GM18861 (cell line): ENCODE results near the gene RBFOX2.

Source experiments
- ATAC-seq: cut with Tn5 transposase; IDR thresholded peaks from one replicate; pipeline ENCODE4 v1.9.1; 2021; ENCODE audit not compliant: unreplicated experiment

Gene RBFOX2

DNA sequence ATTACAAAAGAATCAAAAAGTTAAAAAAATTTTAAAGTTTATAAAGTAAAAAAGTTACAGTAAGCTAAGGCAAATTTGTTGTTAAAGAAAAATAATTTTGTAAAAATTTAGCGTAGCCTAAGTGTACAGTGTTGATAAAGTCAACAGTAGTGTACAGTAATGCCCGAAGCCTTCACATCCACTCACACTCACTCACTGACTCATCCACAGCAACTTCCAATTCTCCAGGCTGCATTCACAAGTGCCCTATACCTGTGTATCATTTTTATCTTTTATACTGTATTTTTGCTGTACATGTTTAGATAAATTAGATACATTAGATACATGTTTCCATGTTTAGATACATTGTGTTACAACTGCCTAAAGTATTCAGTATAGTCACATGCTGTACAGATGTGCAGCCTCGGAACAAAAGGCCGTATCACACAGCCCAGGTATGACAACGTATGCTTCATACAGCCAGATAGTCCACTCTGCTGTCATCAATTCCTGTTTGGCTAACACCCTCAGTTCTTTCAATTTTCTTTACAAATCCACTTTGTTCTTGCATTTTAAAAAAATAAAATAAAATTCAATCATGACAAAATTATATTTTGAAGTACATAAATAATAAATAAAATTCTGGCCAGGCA lies 80.7 kb downstream of the RBFOX2 start:
- no peak for ATAC-seq

- no peak for ATAC-seq
These were observed 84.2 kb downstream of the RBFOX2 start for GRCh38 chr22:35944458-35944857.

GRCh38 chr22:35940166-35940565 lies 88.5 kb downstream of the RBFOX2 start:
- ATAC-seq, result no peak

DNA sequence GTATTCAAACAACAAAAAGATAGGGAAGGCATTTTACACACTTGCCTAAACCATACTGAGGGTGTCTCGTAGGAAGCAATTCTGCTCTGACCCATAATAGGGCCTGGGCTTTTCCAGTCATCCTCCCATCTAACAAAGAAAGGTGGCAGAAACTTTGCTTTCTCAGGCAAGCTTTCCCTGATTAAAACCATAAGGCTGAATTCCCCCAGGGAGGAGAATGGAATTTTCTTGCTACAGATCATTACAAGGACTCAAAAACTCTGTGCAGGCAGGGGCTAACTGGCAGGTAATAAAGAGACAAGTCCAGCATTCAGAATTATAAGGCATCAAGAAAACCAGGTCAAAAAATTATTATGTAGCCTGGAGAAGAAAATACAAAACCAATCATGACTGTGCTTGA lies 90.4 kb downstream of the RBFOX2 start:
- no peak for ATAC-seq

DNA sequence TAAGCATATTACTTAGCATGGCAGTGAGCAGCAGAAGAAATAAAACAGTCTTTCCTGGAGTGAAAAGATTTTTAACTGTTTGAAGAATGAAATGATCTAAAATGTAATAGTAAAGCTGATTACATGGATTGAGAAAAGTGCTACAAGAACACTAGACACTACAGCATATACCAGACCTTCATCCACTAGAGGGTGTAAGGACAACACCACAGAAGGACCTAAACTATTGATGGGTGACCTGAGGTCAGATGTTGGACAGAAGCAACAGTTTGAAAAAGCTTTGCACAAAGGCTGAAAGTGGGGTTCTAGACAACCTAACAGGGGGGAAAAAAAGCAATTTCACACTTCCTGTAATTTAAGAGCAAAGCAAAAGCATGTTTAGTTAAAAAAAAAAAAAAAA lies 97.7 kb downstream of the RBFOX2 start:
- no peak for ATAC-seq

GRCh38 chr22:35928285-35928798 lies 100.3 kb downstream of the RBFOX2 start:
- ATAC-seq, result no peak

DNA sequence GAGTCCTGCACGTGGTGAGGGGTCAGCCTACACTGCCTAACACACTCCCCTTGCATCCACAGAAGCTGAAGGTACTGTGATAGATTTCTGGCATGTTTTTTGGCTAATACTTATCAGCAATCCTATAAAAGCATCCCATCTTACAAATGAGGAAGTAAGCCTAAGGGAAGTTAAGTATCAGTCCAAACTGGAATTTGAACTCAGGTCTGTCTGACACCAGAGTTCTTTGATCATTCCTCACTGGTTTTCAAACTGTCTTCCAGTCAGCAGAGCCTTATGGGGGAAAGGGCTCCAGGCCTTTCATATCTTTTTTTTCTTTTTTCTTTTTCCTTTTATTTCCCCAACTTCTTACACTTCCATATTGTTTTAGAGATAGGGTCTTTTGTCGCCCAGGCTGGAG lies 105.6 kb downstream of the RBFOX2 start:
- no peak for ATAC-seq

GRCh38 chr22:35921777-35922176 lies 106.8 kb downstream of the RBFOX2 start:
- ATAC-seq, result no peak

- no peak for ATAC-seq
These were observed 107.6 kb downstream of the RBFOX2 start for GRCh38 chr22:35921044-35921443.

- no peak for ATAC-seq
These were observed 109.6 kb downstream of the RBFOX2 start for GRCh38 chr22:35919002-35919542.

DNA sequence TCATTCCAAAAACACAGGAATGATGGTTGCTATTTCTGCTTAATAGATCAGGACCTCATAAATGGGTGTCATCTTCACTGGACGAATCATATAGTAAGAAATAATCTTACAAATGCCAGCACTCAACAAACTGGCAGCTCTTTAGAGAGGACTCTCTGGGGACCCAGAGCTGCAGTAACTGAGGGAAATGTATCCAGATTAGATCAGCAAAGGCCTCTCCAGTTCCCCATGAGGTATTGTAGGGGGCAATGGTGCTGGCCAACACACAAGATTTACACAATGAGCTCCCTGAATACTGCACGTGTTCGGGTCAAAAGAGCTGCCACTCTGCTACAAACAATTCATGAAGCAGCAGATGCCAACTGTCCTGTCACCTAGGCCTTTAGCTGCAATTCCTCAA lies 110.2 kb downstream of the RBFOX2 start:
- no peak for ATAC-seq

GRCh38 chr22:35917651-35918050 lies 111.0 kb downstream of the RBFOX2 start:
- no peak for ATAC-seq

- ATAC-seq, result no peak
These were observed 113.1 kb downstream of the RBFOX2 start for GRCh38 chr22:35915477-35916013.

- ATAC-seq, result no peak
These were observed 113.8 kb downstream of the RBFOX2 start for GRCh38 chr22:35914665-35915476.

DNA sequence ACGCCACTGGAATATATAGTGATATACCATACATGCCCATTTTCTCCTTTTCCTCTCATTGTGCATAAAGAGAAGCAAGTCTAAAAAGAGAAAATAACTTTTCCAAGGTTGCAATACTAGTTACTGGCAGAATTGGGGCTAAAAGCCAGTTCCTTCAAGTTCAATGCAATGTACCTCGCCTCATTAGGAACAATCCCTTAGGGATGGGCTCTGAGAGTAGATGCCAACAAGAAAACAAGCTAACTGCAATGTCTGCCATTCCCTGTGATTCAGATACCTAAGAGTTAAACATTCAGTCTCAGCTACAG lies 114.3 kb downstream of the RBFOX2 start:
- no peak for ATAC-seq

DNA sequence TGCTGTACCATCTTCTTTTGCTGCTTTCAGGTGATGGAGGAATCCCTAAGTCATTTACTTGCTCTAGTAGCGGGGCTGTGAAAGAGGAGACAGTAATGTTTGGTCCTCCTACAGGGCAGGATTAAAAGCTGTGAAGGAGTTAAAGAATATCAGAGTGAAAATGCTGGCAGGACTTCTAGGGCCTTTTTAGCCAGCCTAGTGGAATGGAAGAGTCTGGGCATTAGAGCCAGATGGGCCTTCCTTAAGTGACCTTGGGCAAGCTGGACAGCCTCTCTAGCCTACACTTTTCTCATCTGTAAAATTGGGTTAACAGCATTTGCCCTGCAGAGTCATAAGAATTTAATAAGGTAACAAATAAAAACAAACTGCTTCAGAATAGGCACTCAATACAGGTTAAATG lies 114.7 kb downstream of the RBFOX2 start:
- ATAC-seq, result no peak

DNA sequence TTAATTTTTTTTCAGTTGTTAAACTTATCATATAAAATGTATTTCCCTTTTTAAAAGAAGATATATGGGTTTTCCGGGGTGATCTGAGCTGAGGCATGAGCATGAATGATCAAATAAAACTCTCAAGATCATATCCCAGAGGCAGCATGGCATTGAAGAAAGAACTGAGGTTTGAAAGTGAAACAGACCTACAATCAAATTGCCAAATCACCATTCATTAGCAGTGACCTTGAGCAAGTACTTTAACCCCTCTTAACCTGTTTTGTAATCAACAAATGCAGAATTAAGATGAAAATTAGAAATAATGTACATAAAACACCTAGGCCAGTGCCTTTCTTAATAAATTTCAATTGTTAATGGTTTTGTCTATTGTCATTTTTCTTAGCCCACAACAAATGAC lies 116.0 kb downstream of the RBFOX2 start:
- no peak for ATAC-seq

- no peak for ATAC-seq
These were observed 116.7 kb downstream of the RBFOX2 start for GRCh38 chr22:35911877-35912276.

DNA sequence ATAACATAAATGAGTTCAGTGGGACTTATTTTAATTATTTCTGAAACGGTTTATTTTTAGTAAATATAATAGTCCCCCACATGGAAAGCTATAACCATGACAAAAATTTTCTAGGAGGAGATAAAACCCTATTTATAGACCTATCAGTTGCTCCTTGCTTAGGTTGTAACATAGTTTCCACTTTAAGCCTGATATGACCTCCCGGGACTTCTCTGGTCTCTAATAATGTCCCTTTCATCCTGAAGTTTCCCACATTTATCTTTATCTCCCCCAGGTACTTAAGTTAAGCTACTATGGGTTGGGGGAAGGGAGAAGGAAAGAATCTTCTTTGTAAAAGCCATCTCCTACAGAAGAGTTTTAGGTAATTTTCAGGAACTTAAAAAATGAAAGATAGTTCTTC lies 117.7 kb downstream of the RBFOX2 start:
- ATAC-seq, result no peak

DNA sequence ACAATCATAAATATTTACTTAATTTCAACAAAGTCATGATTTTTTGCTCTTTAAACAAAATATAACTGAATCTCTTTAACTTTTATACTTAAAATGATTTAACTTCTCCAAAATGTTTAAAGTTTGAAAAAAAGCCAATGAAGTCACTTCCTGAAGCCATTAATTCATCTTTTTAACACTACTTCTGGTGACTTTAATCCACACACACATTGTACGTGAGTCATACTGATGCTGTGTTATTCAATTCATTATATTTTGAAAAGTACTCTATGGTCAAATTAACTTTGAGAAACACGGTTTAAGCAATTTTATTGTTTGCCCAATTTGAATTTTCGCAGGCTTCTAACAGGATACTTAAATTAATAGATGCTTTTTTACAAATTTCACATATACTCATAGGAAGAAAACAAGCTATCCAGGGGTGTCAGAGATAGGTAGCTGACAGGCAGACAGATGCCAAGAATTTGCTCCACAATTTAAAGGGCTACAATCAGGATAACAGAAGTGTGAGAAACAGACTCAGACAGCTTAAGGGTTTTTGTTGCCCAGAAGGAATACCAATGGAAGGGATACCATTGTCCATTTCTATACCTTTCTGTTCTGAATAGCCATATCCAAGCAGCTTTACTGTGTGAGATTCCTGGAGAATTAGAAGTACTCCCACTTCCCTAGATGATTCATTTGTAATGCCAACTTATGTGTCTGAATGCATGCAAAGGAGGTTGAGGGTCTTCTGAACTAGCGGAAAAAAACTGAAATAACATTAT lies 118.4 kb downstream of the RBFOX2 start:
- ATAC-seq, result no peak

DNA sequence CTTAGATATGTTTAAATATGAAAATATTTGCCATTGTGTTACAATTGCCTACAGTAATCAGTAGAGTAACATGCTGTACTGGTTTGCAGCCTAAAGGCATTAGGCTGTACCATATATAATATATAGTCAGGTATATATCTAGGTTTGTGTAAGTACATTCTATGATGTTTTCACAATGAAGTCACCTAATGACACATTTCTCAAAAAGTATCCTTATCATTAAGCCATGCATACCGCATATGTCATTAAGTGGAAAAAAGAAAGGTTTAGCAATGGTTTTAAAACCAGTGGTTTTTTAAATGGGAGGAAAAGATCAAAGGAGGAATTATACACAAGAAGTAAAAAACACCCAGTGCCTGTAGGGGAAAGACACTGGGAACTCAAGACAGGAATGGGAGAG lies 122.7 kb downstream of the RBFOX2 start:
- ATAC-seq, result no peak
